NCI-H2171 treated with DMSO at 0.1 percent for 48 hours (cell line): ENCODE results near the gene C13orf42.
"Not testable (repeated sequence)": the region's sequence is repeated elsewhere in the genome, so short reads cannot be mapped to it uniquely, and the experiment has no call there.

ENCODE experiments used
- DNase-seq: peaks from one replicate; lab custom pipeline; 2025; lab: John Stamatoyannopoulos, UW

C13orf42 gene

DNA sequence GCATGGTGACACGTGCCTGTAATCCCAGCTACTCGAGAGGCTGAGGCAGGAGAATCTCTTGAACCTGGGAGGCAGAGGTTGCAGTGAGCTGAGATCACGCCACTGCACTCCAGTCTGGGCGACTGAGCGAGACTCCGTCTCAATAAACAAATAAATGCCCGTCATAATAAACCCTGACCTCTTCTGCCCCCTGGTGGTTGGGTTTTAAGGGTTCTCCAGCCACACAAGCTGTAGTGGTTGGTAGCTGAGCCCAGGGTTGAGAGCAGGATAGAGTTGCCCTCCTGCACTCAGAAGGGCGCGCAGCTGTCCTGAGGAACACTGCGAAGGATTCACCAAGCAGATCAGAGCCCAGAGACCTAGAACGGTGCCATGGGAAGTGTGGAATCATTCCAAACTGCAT is 9.8 kb upstream of the C13orf42 start:
- DNase-seq: peak; percentile 13

DNA sequence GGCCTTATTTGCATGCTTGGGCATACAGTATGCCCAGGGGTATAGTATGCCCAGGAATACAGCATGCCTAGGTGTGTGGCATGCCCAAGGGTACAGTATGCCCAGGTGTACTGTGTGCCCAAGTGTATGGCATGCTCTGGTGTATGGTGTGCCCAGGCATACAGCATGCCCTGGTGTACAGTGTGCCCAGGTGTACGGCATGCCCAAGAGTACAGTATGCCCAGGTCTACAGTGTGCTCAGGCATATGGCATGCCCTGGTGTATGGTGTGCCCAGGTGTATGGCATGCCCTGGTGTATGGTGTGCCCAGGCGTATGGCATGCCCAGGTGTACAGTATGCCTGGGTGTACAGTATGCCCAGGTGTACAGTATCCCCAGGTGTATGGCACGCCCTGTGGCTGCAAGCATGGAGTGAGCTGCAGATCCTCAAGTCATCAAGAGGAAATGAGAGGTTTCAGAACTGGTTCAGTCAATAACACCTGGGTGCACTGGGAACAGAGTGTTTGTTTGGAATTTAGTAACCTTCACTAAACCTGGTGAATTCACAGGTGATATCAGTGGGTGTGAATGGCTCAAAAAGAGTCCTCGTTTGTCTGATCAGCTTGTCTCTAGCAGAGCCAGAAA is 7.8 kb upstream of the C13orf42 start:
- DNase-seq: no peak

DNA sequence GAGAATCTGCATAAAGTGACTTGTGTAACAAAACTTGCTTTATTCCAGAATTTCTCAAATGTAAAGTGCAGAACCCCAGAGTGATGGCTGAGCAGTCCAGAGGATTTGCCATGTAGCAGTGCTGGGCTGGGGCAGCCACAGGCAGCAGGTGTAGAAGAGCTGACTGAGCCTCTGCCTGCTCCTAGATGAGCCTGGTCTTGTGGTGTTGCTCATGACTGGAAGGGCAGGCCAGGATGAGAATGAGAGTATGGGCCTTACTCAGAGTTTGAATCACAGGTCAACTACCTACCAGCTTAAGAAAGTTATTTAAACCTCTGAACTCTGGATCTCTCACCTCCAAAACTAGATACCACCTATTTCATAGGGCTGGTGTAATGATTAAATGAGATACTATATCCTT is 2.9 kb upstream of the C13orf42 start:
- DNase-seq: no peak

DNA sequence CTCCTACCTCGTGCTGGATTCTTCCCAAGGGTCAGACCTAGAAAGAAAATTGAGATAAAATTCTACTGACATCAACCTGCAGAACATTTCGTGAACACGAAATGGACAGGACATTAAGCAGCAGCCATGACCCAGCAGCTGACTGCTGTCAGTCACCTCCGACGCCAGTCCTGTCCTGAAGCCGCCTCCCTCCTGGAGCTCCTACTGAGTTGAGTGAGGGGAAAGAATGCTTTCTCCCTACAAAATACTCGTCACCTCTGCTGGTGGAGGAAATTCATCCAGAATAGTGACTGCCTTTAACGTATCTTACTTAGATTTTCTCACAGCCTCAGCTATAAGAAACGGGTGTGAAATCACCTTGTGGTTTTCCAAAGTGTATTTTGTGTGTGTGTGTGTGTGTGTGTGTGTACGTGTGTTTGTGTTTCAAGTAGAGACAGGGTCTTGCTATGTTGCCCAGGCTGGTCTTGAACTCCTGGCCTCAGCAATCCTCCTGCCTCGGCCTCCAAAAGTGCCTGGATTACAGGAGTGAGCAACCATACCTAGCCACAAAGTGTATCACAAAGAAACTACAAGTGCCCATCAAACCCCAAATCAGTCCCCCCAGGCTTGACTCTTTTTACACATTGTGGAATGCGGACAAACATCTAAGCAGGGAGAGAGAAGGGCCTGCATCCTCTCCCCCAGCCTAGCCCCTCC is 2.3 kb upstream of the C13orf42 start:
- no peak for DNase-seq

DNA sequence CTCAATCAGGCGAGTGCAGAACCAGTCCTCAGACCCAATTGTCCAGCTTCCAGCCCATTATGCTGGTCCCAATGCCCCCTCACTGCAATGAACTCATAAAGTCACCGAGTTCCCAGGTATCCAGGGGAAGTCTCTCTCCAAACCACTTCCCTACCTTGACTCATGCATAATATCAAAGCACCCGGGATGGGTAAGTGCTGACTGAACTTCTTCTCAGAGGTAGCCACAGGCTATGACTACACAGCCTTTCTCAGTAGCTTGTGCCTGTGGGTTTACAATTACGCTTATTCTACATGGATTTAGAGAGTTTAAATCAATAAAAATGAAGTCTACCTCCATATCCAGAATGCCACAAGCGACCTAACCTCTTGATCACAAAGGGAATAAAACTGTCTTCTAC is 1.7 kb upstream of the C13orf42 start:
- DNase-seq: no peak

DNA sequence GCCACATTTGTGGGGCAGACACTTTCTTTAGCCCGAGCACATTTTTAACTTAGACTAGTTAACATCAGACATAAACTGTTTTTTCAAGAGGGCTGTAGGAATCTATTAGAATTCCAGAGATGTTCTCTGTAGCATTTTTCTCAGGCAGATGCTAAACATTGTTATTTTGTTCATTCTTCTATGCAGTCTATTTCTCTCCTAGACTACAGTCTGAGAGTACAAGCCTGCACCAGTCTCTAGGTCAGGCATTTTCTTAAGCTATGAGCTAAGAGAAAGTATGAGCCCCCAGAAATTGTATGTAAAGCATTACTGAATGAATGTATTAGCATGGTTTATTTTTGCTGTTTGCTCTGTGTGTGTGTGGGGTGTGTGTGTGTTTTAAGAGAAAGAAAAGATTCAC is 923 bp upstream of the C13orf42 start:
- DNase-seq: no peak

DNA sequence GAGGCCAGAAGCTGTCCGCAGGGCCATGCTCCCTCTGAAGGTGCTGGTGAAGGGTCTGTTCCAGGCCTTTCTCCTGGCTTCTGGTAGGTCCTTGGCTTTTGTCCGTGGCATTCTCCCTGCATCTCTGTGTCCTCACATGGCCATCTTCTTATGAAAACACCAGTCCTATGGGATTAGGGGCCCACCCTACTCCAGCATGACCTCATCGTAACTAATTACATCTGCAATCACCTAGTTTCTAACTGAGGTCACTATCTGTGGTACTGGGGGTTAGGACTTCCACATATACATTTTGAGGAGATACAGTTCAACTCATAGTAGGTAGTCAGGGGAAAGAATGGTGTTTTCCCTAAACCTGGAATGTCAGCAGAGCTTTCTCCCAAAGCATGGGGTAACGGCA is 3.1 kb downstream of the C13orf42 start:
- no peak for DNase-seq

DNA sequence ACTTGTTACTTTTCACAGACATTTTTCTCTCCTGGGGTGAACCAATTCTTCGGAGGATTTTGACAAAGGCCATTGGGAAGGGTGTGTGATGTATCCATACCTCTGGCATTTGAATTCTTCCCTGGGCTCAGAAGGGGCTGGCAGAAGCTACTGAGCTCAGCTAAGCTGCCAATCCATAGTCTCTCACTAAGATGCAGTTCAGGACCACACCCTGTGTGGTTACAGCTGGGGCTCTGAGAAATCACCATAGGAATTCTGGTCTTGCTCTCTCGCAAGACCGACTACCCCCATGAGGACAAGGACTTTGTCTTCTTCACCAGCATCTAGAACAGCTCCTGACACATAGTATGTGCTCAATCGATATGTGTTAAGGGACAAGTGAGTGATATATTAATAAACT is 6.0 kb downstream of the C13orf42 start:
- DNase-seq: no peak

DNA sequence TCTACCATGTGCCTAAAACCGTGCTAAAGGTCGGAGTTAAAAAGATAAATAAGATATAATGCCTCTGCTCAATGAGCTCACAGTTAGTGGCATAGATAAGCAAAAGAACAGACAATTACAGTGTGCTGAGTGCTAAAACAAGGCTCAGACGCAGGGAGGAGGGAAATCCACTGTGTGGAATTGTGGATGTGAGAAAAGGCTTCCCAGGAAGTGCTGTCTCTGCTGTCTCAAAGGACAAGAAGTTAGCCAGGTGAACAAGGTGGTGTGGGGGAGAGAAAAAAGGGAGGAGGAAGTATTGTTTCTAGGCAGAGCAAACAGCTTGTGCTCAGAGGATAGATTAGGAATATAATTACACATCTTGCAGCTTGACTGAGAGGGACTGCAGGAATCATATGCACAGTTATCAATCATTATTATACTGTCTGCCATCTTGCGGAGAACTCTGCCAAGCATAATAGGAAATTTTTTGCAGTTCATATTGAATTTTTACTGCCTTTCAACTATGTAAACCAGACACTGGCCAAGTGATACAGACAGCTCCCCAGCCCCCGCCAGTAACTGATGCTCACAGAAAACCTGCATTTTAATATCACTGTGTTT is 9.3 kb downstream of the C13orf42 start:
- DNase-seq: peak; percentile 3

DNA sequence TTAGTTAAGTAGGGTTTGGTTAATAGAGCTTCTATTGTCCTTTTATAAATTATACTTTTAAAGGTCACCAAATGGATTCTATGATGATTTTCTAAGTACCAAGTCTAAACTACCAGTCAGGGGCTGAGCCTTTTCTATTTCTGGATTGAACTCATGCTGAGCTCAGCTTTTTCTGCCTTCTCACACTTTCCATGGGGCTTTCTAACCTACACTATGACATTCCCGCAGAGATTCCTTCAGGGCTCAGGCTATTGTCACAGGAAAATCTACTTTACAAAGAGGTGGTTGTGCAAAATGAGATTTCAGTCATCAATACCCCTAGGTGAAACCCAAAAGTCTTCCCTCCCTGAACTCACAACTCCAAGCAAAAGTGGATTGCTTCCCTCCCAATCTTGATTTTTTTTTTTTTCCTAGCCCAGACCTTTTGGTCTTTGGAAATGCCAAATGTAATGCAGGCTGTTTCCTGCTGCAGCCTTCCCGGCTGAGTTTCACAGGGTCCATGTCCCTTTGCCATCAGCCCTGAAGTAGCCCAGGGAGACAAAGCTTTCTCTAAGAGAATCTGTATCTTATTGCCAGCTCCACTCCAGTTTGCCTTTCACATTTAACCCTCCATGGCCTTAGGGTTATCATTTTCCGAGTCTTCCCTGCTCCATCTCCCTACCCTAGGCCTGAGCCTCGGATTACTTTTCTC is 13.6 kb downstream of the C13orf42 start:
- DNase-seq: no peak

DNA sequence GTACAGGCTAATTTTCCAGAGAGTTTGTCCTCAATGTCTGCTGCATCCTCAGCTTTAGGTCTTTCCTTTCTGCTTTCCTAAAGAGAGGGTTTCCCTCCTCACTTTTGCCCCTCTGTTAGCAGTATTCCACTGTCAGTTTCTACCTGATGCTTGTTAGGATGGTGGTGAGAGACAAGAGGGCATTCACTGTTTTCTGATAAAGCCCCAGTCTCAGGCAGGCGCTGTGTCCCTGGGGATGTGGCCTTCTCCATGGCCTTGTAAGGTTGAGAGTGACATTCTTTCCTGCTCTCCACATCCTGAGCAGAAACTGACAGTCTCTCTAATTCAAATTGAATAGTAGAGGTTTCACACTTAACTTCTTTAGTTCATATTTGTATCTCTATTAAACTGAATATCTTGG is 14.9 kb downstream of the C13orf42 start:
- no peak for DNase-seq

DNA sequence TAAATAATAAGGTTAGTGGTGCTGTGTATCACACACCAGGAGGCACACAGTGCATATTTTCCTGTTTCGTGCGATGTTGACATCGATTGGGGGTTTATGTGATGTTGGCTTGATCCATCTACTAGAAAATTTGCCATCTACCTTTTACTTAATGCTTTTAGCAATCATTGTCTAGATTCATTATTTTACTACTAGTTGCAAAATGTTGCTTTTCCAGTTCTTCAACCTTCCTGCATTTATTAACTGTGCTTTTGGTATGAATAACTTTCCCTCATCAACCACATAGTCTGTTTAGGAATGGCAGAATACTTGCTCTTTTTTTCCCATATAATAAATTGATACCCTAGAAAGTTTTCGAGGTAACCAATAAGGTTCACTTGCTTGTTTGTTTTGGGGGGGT is 17.5 kb downstream of the C13orf42 start:
- no peak for DNase-seq

DNA sequence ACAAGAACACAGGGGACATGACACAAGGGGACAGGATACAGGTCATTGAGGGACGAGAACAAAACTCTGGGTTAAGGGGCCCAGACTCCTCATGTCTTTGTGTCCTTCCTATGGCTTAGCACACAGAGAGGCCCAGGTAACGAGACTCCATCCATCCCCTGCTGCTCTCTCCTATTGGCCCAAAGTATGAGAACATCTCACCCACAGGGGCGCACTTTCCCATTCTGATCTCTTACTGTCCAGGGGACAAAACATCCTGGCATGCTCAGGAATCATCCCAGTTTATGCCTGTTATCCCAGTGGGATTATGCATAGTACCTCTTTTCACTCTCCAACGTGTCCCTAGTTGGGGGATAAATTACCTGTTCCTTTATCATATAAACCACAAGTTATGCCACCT is 19.2 kb downstream of the C13orf42 start:
- no peak for DNase-seq

DNA sequence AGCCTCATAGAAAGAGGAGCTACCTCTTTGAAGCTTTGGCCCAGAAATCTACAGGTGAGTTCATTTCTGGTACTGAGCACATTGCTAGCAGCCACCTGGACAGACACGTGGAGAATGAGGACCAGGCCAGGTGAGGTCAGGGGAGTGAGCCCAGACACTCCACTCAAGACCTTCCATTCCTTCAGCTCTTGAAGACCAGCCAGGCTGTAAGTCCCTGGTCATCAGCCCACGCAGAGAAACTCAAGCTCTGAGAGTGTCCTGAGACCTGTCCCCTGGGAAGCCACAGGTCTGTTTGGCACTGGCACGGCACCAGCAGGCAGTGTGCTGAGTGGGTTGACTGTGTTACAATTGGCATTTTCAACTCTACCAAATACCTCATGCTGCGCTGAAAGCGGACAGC is 27.4 kb downstream of the C13orf42 start:
- no peak for DNase-seq

DNA sequence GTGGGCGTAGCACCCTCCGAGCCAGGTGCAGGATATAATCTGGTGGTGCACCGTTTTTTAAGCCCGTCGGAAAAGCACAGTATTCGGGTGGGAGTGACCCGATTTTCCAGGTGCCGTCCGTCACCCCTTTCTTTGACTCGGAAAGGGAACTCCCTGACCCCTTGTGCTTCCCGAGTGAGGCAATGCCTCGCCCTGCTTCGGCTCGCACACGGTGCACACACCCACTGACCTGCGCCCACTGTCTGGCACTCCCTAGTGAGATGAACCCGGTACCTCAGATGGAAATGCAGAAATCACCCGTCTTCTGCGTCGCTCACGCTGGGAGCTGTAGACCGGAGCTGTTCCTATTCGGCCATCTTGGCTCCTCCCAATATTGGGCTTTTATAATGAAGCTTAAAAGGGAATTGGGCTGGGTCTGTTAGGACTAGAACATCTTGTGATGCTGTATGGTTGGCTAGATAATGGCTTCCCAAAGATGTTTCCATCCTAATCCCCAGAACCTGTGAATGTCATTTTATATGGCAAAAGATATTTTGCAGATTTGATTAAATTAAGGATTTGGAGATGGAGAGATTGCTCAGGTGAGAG is 30.5 kb downstream of the C13orf42 start:
- not testable (repeated sequence) for DNase-seq

DNA sequence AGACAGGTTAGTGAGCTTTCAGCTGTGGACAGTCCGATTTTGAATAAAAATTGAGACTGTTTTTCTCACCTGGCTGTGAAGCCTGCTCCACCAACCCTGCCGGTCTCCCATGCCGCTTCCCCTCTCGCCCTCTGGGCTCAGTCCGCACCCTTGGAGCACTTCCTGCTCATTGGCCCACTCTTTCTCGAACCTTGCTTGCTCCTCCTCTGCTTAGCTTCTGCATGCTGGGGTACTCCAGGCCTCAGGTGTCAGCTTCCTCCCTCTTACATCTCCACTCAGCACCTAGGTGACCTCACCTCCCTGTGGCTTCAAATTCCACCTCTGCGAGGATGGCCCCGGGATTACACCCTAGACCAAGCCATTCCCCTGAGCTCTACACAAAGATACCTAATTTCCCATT is 39.6 kb downstream of the C13orf42 start:
- no peak for DNase-seq

DNA sequence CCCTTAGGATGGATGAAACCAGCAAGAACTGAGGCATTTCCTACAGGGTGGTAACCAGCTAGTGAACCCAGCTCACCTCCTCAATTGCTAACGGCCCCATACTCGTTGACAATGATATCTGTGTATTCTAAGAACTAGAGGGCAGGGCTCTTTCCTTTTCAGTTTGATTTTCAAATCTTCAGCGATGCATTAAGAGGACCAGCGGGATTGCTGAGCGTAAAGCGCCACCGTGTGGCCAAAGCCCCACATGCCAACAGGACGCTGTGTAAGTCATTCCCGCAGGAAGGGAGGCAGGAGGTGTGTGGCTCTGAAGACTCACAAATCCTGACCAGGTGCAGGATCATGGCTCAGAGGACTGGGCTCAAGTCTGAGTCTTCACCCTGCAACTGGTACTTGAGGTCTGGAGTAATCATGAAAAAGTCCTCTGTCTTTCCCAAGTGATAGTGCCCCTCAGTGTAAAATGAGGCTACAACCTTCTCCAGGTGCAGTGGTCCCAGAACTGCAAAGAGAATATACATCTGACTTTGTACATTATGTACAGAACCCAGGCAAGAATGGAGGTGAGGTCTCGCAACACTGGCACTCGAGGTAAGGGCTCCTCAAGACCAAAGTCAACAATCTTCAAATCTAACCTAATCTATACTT is 40.9 kb downstream of the C13orf42 start:
- peak; percentile 80 for DNase-seq

DNA sequence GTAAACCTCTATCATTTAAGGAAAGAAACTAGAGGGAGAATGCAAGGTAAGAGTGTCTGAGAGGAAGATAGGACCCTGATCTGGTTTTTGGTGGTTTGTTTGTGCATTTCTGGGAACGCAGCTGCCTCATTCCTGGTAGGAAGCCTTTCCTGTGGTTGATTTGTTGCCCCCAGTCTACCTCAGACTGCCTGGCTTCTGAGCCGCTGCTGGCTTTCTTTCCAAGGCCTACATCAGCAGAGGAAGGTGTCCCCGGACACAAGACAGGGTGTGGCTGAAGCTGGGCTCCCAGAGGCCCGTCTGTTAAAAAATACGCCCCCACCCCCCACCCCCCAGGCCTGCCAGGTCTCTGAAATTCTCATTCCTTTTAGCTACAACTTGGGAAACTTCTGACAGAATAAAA is 42.6 kb downstream of the C13orf42 start:
- DNase-seq: no peak

DNA sequence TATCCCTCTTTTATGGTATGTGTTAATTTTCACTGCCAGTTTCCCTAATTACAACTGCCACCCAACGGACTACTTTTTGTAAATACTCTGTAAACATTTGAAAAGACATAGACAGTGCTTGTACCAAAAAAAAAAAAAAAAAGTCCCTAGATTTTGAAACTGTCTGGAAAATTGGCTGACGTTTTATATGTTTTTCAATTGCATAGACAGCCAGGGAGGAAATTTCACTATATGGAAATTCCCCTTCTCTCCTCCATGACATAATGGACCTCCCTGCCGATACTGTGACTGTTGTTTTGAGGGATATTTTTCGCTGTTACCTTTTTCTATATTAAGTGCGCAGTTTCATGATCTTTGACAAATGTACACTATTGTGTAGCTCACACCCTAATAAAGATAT is 43.4 kb downstream of the C13orf42 start:
- no peak for DNase-seq

DNA sequence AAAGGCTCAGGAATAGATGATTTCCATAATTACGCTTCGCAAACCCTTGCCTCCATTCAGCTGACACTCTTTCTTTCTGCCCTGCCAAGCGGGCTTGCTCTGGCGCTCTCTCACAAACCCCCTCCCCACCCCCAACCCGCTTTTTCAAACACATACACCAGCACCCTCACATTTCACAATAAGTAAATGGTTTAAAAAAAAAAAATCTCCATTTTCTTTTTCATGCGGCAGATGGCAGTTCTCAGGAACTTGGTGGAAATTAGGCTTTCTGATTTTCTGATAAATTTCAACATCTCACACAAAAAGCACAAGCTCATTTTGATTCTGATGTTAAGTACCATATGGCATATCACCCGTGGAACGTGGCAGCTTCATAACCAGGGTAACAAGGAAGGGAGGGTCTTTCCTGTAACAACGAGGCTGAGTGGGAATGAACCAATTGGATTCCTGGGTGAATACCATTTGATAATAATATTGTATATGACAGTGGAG is 43.8 kb downstream of the C13orf42 start:
- peak; percentile 79 for DNase-seq

DNA sequence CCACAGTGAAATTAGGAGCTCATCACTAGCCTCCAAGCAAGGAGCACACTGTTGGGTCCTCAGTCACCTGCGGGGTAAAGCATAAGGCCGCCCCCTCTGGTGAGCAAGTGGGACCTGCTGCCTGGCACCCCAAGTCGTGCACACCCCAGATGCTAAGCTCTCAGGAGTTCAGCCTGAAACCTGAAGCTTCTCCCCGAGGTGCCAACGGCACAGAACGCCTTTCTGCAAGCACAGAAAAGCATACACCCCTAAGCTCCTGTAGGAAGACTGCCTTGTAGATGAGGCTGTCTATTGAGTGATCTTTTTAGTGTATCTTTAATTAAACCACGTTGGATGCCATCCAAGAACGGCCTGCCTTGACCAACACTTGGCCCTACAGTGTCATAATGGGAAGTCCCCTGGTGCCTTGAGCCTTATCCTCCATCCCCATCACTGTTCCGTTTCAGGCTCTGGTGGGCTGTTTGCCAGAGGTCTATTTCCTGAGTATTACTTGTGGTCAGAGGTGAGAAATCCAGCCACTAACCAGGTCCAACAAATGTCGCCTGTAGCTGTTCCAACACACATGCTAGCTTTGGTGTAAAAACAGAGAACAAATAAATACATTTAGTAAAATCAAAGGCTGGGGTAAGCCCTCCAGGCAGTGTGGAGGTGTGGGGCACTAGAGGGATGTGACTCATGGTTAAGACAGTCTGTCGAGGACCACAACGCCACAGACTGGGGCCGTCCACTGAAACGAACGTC is 44.8 kb downstream of the C13orf42 start:
- no peak for DNase-seq
